NCI-H524 treated with DMSO at 0.1 percent for 48 hours (cell line): ENCODE results near the gene PDE4B.
A peak's percentile ranks its signal among the peaks of the same experiment; 100 is the strongest.

ENCODE experiments used
- DNase-seq: peaks from one replicate; lab custom pipeline; 2025; lab: John Stamatoyannopoulos, UW

PDE4B gene

DNA sequence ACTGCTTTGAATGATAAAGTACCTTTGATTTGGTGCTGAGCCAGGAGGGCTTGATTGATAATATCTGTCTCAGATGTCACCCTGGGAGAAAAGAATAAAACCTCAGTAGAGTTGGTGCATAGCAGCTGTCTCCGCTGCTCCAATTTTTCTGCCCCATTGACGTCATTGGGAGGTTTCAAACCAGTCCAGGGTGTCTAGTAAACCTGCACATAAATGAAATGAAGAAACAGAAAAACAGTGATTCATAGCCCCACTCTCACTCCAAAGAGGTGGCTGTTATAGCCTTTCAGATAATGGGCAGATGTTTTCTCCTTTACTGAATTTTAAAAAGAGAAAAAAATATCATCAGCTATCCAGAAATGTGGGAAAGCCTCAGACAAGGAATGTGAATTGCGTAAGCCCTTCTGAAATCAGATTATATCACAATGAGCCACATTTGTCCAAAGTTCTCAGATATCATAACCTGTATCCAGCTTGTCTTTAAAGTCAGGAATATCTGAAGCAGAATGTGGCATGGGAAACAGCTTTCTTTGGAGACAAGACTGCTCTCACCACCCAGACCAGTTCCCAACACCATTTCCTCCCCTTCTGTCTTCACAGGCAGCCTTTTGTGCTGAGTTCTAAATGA lies 390.0 kb downstream of the PDE4B start:
- DNase-seq = no peak

DNA sequence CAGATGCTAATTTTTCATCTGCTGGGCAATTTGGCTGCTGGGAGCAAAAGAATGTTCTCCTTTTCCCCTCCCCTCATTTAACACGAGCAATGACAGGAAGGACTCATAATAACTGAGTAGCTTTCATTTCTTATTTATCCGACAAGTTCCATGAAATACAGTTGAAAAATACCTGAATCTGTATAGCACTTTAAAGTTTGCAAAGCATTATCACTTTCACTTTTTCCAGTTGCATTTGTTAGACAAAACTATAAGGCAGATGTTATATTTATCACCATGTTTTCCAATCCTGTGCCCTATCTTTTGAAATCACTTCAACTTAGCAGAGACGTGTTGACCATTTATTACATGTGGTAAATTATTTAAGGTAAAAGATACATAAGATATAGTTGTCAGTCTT lies 390.7 kb downstream of the PDE4B start:
- no peak for DNase-seq

DNA sequence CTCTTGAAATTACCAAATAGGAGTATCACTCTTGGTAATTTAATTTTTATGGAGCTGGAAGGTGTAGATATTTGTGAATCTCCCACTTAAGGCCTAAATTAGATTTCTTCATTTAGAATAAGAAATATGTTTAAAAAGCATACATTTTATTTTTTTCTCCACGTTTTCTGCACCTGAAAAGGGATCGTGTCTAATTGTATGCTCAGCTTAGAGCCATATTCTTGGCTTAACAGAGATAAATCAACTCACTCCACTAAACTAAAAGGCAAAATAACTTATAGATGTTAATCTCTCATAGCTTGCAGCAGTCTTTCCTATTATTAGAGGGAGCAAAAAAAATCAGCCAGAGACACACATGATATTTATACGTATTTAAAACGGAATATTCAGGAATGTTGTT lies 404.4 kb downstream of the PDE4B start:
- no peak for DNase-seq

DNA sequence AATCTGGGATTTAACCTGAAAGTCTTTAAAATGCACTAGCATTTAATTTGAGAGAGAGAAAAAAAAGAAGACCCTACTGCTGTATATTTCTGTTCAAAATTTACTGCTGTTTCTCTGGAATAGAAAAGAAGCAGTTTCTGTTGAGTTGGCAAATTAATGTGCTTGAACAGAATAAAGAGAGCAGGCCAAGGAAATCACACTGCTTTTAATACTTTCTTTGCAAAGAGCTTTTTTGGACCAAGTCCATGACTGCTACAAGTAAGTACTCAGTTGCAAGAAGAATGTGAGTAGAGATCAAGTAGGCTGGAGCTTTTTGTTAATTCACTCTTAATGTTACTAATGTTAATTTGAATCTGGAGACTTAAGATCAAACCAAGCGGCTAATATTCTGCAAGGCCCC lies 405.1 kb downstream of the PDE4B start:
- DNase-seq = no peak

DNA sequence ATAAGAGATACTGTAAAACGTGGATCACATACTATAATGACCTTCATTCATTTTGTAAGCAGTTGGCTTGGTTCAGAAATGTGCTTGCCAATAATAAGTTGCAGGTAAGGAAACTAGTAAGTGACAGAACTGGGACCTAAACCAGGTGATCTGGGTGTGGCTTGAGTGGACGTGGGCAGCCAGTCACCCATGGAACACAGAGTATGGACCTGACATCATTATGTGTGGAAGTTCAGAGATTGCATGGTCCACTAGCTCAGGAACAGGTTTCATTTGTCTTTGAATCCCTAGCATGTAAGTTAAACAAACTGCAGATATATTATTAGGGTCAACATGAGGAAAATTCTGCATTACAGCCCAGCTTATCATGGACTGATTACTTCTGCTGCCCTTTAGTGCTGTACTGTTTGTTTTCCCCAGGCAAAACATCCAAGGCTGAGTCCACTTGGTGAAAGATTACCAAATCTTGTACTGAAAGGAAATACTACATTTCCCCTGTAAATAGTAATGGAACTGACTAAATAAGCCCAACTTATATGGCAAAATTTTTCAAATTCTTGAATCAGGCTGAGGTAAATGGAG lies 414.0 kb downstream of the PDE4B start:
- no peak for DNase-seq

DNA sequence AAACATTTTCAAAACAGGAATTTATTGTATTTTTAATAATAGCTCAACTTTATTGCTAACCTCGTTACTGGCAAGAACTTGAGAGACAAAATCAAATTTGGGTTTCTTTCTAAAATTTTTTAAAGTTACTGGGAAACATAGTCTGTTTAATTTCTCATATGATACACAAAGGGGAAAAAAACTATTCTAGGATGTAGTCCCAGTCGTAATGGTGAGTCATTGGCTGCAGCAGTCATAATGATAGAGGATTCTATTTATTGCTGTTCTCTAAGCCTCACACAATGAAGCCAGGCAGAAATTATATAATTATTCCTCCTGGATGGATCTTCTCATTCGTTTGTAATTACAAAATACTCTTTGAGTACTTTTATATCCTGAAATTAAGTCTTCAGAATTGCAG lies 414.8 kb downstream of the PDE4B start:
- DNase-seq = no peak

DNA sequence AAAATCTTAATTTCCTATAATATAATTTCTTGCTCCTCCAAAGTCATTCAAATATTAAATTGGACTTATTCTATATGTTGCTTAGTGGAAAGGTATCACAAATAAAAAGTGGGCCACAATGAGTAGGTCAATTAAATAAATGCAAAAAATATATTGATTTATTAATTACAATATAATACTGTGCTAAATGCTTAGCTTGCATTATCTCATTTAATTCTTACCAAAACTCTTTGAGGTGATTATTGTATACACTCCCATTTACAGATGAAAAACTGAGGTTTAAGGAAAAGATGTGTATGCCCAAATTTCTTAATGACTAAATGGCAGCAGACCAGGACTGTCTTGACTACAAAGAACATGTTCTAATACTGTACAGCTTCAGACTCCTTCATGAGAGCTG lies 415.9 kb downstream of the PDE4B start:
- DNase-seq = no peak

DNA sequence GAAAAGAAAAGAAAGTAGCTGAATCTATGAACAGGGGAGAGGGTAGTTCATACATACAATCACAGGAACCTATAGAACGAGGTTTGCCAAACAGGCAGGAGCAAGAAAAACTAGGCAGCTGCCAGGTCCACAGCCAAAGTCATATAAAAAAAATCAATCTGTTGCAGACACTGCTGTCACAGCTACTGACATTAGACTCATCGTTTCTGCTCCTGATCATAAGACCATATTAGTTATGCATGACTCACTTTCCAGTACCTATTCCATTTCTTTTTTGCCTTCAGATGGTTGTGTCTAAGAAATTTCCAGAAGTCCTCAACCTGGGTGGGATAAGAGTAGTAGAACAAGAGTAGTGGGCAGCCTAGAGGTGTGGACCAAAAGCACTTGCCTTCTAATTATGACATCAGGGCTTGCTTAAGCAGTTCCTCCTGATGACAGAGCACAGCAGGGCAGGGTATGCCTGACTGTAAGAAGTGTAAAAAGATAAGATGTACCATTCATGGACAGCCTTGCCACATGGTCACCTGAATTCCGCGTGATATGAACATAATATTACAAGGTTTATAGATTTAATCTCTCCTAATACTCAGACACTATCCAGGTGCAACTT lies 418.0 kb downstream of the PDE4B start:
- no peak for DNase-seq

DNA sequence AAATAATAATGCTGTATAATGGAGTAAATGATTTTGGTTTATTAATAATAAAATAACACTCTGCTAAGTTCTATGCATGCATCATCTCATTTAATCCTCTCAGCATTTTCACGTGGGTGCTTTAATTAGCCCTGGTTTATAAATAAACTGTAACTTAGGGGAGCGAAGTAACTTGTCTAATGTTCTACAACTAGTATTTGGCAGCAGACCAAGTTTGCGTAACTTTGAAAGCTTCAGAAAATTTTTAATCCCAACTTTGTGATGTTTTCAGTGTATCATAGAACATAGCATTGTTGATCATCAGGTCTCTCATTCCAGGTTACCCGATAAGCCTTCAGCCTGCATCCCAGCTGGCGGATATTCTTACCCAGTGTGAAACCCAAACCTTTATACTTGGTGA lies 418.8 kb downstream of the PDE4B start:
- no peak for DNase-seq

DNA sequence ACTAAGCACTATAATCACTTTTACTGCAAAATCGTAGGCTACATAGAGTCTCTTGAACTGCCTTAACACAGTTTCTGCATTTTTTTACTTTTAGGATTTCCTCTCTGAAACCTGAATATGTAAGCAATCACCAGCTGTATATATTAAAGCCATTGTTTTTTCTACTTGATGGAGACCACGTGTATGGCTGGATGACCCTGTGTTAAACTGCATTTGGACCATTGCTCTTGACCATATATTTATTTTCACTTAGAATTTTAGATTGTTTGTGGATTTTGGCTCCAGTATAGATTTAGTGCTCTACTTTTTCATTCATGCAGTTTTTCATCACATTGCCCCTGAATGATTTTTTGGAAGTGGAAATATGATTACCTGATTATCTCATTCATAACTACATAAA lies 420.8 kb downstream of the PDE4B start:
- DNase-seq = no peak

DNA sequence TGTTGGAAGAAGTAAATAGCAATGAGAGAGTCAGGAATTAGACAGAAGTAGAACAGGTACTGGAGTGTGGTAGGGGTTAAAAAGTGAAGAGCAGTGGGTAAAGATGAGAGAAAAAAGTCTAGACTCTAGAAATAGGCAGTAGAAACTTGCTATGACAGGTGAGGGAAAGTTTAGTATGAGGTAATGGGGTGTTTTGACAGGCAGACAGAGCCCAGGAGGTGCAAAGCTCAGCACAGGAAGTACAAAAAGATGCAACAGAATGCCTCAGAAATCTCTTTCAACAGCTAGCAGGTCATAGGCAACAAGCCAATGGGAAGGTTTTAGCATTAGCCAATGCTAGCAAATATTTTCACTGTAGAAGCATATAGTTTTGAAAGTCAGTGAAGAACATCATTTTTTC lies 422.2 kb downstream of the PDE4B start:
- no peak for DNase-seq

DNA sequence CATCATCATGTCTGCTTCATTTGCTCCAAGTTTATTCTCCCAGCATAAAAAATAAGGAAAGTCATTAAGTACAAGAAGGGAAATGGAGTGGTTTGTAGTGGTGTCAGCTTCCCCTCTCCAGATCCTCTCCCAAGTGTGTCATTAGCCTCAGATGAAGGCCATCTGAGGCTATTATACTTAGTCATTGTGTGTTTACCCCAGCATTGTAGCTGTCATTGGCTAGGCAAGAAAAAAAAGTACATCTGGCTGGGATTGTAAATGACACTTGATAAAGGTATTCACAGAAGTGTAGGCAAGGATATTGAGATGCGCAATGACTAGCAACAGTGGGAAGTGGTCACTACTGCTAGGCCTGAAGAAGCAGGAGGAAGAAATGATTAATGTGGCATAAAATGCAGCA lies 424.3 kb downstream of the PDE4B start:
- DNase-seq = peak; percentile 59

DNA sequence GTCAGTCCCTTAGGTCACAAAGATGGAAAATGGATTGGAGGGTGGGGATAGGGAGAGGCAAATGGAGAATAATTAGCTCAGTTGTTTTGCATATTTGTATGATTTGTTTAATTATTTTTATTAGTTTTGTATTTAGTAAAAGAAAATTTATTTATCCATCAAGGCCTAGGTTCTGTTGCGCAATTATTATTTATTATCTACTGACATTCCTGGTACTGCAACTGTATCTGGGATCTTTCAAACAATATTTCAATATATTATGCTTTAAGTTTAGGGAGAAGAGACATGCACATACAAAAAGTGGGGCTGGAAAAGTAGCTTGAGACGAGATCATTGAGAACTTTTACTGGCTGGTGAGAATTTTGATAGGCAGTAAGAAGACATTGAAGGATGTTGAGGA lies 424.9 kb downstream of the PDE4B start:
- no peak for DNase-seq

DNA sequence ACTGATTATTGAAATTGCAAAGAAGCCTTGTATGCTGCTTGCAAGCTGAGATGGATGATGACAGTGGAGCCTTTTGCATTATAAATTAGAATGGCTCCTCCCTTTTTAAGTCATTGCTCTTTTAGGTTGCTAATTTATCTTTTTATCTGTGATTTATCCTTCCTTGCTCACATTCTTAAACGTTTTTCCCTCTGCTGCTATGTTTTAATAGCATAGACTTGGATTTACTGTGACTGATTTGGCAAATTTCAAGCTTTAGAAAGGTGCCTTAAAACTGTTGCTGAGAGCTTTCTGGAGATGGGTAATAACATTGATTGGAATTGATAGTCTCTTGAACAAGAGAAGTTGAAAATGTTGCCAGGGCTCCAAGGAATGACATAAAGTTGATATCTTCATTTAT lies 427.8 kb downstream of the PDE4B start:
- no peak for DNase-seq

DNA sequence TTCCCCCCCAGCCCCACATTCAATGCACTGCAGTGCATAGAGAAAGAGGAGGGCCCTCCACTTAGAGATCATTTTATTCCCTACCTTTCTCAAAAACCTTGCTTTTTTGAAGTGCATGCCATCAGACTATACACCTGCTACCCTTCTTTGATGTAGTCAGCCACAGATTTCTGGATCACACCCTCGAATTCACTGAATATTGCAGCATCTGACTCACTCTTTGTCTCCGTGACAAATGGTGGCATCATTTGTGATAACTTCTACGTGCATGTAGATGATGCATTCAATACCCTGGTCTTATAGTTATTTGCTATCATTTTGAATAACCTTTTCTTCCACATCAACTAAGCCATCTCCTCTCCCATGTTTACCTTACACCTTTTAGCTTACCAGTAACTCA lies 431.0 kb downstream of the PDE4B start:
- no peak for DNase-seq

DNA sequence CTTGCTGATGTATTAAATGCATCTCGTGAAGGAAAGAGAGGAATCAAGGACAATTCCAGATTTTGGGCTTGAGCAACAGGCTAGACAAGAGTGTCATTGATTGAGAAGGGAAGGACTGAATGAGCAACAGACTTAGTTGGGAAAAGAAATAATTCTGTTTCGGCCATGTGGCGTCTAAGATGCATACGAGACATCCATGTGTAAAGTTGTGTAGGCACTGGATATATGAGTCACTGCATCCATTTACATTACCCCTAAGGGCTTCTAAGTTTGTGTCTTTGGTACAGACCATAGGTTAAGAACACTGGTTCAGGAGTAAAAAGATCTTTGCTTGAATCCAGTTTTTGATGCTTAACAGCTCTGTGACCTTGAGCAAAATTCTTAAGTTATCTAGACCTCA lies 434.3 kb downstream of the PDE4B start:
- DNase-seq = no peak

DNA sequence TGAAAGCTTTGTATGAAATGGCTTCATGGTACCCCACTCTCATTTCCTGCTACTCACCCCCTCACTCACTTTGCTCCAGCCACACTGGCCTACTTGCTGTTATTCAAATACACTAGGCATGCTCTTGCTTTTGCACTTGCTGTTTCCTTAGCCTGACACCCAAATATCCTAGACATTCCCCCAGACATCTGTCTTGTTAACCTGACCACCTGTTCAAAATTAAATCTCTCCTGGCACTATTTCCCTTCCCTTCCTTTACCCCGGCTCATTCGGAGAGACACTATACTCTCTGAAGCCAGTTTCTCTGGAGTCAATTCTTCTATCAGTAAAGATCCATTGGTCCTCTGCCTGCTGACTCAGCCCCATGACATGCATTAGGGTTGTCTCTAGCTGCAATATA lies 435.3 kb downstream of the PDE4B start:
- no peak for DNase-seq

DNA sequence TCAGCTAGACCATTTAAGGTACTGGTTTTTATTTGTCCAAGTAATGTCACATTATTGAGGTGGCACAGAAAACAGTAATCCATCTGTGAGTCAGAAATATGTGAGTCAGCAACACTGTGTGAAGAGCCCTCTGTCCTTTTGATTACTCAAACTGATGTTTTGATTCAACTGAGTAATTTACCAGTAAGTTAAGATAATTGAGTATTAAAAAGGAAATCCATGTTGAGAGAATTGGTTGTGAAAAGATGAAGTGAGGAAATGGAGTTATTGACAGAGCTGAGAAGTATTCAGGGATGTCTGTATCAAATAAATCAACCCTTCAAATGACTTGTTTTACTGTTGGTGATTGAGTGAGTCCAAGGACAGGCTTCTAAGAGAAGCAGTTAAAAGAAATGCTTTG lies 438.5 kb downstream of the PDE4B start:
- no peak for DNase-seq

DNA sequence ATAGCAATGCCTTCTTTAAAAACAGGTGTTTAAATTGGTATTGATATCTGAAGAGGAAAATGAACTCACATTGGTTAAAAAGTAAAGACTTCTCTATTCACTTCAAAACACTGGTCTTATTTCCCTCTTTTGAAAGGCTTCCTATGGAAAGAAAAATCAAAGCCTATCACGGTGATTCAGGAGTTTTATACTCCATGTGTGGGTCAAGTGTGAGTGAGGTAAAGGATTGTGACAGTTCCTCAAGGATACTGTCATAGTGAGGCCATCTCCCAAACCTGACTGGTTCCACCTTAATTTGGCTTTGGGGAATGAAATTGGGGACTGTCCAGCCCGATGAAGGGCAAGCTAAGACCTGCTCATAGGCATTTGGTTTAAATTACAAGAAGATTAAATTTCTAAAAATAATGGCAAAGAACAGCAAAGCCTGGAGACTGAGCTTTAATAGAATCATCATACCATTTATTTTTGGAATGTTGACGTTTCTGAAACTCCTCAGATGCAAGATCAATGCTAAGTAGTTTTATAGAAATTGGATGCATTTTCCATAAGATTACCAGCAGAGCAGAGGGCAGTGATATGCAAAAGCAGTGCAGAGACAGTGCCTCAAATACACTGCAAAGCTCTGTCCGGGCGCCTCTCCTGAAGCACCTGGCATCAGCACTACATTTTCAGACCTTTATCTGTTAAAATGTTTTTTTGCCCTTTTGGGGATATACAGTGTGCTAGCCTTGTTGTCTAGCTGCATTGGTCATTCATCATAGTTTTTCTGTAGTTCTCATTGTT lies 439.2 kb downstream of the PDE4B start:
- DNase-seq = no peak

DNA sequence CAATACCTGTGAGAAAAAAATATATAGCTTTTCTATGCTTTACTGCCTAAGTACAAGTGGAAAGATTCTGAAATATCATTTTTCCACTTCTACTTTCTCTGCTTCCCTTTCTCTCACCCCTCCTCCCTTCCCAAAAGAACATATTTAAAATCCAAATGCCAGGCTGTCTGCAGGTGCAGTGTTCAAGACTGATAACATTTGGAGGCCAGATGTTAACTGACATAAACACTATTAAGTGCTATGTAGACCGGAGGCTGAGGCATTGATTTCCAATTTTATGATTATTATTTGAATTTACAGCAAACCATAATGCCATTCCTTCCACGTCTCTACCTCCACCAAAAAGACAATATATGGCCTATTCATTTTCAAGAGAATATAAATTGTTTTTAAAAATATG lies 444.3 kb downstream of the PDE4B start:
- DNase-seq = no peak

DNA sequence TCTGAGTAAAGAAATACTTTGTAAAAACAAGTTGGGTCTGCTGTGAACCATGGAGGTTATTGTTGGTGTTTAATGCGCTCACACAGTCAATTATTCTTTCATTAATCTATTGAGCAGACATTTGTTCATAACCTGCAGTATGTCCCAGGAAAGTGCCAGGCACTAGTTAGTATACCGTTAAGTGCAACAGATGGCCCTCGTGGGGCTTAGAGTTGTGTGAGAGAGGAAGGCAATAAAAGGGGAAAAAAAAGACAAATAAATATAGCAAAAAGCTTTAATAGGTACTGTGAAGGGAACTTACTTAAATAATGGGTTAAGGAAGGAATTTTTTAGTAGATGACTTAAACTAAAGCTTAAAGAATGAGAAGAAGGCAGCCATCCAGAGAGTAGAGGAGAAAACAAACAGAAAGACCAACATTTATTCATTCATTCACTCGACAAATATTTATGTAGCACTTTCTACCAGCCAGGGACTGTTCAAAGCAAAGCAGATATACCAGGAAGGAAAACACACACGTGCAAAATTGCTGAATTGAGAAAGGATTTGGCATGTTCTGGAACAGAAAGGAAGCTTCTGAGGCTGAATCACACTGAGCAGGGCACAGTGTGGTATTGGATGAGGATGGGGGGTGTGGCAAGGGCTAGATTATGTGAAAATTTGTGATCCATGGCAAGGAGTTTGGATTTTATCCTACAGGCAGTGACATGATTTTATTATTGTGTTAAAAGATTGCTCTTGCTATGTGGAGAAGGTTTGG lies 445.2 kb downstream of the PDE4B start:
- no peak for DNase-seq

DNA sequence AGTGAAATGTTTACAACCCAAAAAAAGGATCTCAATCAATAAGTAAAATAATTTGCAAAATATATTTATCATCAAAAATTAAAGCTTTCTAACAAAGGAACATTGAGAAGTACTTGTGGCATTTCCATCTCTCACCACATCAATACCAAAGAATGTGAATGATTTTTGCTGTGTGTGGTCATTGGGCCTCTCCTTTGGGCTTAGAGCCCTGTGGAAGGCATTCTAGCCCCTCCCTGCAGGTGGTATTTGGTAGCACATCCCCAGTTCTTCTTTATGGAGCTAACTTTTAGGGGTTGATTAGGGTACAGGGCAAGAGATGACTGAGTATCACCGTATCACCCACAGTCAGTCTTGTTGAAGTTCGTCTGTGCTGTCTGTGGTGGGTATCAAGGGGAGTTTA lies 447.1 kb downstream of the PDE4B start:
- no peak for DNase-seq
